H9 (cell line): ENCODE results near the gene MLST8. TPM values are rescaled to one million over a fixed set of nuclear protein-coding genes. Genes with fewer than 3 reads are reported as not detected.

Experiments
- DNase-seq: peaks from one replicate; pipeline ENCODE4 v3.0.0-alpha.2; 2017
- H2AFZ ChIP-seq: one replicate; pipeline ENCODE4 v1.6.1; 2013; ENCODE audit warnings: mild to moderate bottlenecking, low read length, control low read depth, moderate library complexity
- H2AK5ac ChIP-seq: 2 replicates; pipeline ENCODE4 v1.6.1; 2013; ENCODE audit warnings: low read length, control low read depth, mixed read lengths; ENCODE audit not compliant: insufficient read length
- H2BK120ac ChIP-seq: one replicate; pipeline ENCODE4 v1.6.1; 2013; ENCODE audit warnings: low read depth, mild to moderate bottlenecking, low read length, control low read depth, inconsistent platforms; ENCODE audit not compliant: poor library complexity, severe bottlenecking
- H2BK12ac ChIP-seq: 2 replicates; pipeline ENCODE4 v1.6.1; 2013; ENCODE audit warnings: low read length, control low read depth, mixed read lengths, low read depth; ENCODE audit not compliant: insufficient read length
- H2BK15ac ChIP-seq: 2 replicates; pipeline ENCODE4 v1.6.1; 2013; ENCODE audit warnings: low read depth, low read length, control low read depth
- H2BK20ac ChIP-seq: one replicate; pipeline ENCODE4 v1.6.1; 2013; ENCODE audit warnings: low read depth, mild to moderate bottlenecking, low read length, control low read depth, inconsistent platforms; ENCODE audit not compliant: poor library complexity, severe bottlenecking
- H2BK5ac ChIP-seq: 2 replicates; pipeline ENCODE4 v1.6.1; 2013; ENCODE audit warnings: low read length, control low read depth, mixed read lengths; ENCODE audit not compliant: insufficient read length
- H3K14ac ChIP-seq: 2 replicates; pipeline ENCODE4 v1.6.1; 2013; ENCODE audit warnings: low read length, control low read depth; ENCODE audit not compliant: insufficient read depth
- H3K18ac ChIP-seq: 2 replicates; pipeline ENCODE4 v1.6.1; 2013; ENCODE audit warnings: low read depth, mild to moderate bottlenecking, mixed read lengths, low read length, control low read depth; ENCODE audit not compliant: insufficient read length
- H3K23ac ChIP-seq: 2 replicates; pipeline ENCODE4 v1.6.1; 2013; ENCODE audit warnings: low read length, control low read depth, mixed read lengths, low read depth; ENCODE audit not compliant: insufficient read length
- H3K23me2 ChIP-seq: 2 replicates; pipeline ENCODE4 v1.6.1; 2013; ENCODE audit warnings: low read depth, mild to moderate bottlenecking, mixed read lengths, low read length, control low read depth; ENCODE audit not compliant: insufficient read length, poor library complexity, severe bottlenecking
- H3K27ac ChIP-seq: 2 replicates; pipeline ENCODE4 v1.5.1; 2013; ENCODE audit warnings: low read length, control low read depth, mixed read lengths, low read depth; ENCODE audit not compliant: insufficient read length
- H3K27me3 ChIP-seq: 2 replicates; pipeline ENCODE4 v1.6.1; 2013; ENCODE audit warnings: low read length, control low read depth, inconsistent platforms; ENCODE audit not compliant: insufficient read depth
- H3K4ac ChIP-seq: 2 replicates; pipeline ENCODE4 v1.6.1; 2013; ENCODE audit warnings: low read depth, mild to moderate bottlenecking, control low read depth, inconsistent platforms, low read length, moderate library complexity
- H3K4me1 ChIP-seq: 2 replicates; pipeline ENCODE4 v1.6.1; 2013; ENCODE audit warnings: low read length, control low read depth, inconsistent platforms; ENCODE audit not compliant: insufficient read depth
- H3K4me2 ChIP-seq: 2 replicates; pipeline ENCODE4 v1.6.1; 2013; ENCODE audit warnings: low read length, control low read depth, mixed read lengths; ENCODE audit not compliant: insufficient read length, insufficient read depth
- H3K56ac ChIP-seq: 2 replicates; pipeline ENCODE4 v1.6.1; 2013; ENCODE audit warnings: low read depth, mild to moderate bottlenecking, mixed read lengths, low read length, control low read depth; ENCODE audit not compliant: insufficient read length
- H3K79me1 ChIP-seq: 2 replicates; pipeline ENCODE4 v1.6.1; 2013; ENCODE audit warnings: low read depth, mild to moderate bottlenecking, moderate library complexity, low read length, control low read depth, inconsistent platforms; ENCODE audit not compliant: insufficient read depth, poor library complexity, severe bottlenecking
- H3K79me2 ChIP-seq: 2 replicates; pipeline ENCODE4 v1.6.1; 2013; ENCODE audit warnings: low read length, control low read depth, inconsistent platforms; ENCODE audit not compliant: insufficient read depth
- H3K9ac ChIP-seq: 2 replicates; pipeline ENCODE4 v1.6.1; 2013; ENCODE audit warnings: low read length, control low read depth, mixed read lengths; ENCODE audit not compliant: insufficient read length; ENCODE audit errors: extremely low read depth
- H3K9me3 ChIP-seq: one replicate; pipeline ENCODE4 v1.6.1; 2013; ENCODE audit warnings: low read depth, low read length, inconsistent platforms; ENCODE audit not compliant: control insufficient read depth
- H3T11ph ChIP-seq: one replicate; pipeline ENCODE4 v1.6.1; 2013; ENCODE audit warnings: mild to moderate bottlenecking, low read length, control low read depth, inconsistent platforms
- H4K20me1 ChIP-seq: one replicate; pipeline ENCODE4 v1.6.1; 2013; ENCODE audit not compliant: control insufficient read depth, insufficient read length, insufficient read depth
- H4K5ac ChIP-seq: 2 replicates; pipeline ENCODE4 v1.6.1; 2013; ENCODE audit warnings: low read depth, mild to moderate bottlenecking, mixed read lengths, low read length, control low read depth; ENCODE audit not compliant: insufficient read length
- H4K8ac ChIP-seq: replicated peaks from 2 replicates; pipeline ENCODE4 v1.6.1; 2013; ENCODE audit warnings: low read length, control low read depth, mixed read lengths, low read depth; ENCODE audit not compliant: insufficient read length
- H4K91ac ChIP-seq: 2 replicates; pipeline ENCODE4 v1.6.1; 2013; ENCODE audit warnings: low read depth, mild to moderate bottlenecking, moderate library complexity, mixed read lengths, low read length, control low read depth; ENCODE audit not compliant: insufficient read length
- H3K27ac Mint-ChIP-seq, 3 experiments: 2 replicates in 2 of 3; 3 replicates in 1 of 3; pipeline ENCODE4 v1.8.0; 2020 to 2021; ENCODE audit warnings: mixed read lengths in 3 of 3, mild to moderate bottlenecking in 1 of 3, moderate library complexity in 1 of 3
- H3K27me3 Mint-ChIP-seq: 2 replicates; pipeline ENCODE4 v1.8.0; 2021; ENCODE audit warnings: low read depth, mild to moderate bottlenecking, moderate library complexity, mixed read lengths
- H3K36me3 Mint-ChIP-seq, 3 experiments: 2 replicates in 2 of 3; 3 replicates in 1 of 3; pipeline ENCODE4 v1.8.0; 2020 to 2021; ENCODE audit warnings: low read depth in 3 of 3, mixed read lengths in 3 of 3; ENCODE audit not compliant: insufficient read depth in 1 of 3
- H3K4me1 Mint-ChIP-seq, 2 experiments: 2 replicates each; pipeline ENCODE4 v1.8.0; 2020; ENCODE audit warnings: mixed read lengths in 2 of 2
- H3K4me3 Mint-ChIP-seq, 2 experiments: 2 replicates in 1 of 2; 3 replicates in 1 of 2; pipeline ENCODE4 v1.8.0; 2020 to 2021; ENCODE audit warnings: mild to moderate bottlenecking in 2 of 2, mixed read lengths in 2 of 2, moderate library complexity in 1 of 2
- H3K9me3 Mint-ChIP-seq, 2 experiments: 2 replicates in 1 of 2; 3 replicates in 1 of 2; pipeline ENCODE4 v1.8.0; 2020; ENCODE audit warnings: mild to moderate bottlenecking in 2 of 2, mixed read lengths in 2 of 2, moderate library complexity in 1 of 2
- WGBS: extraction: QIAGEN DNeasy Blood & Tissue Kit; methylation state at CpG from one replicate; pipeline ENCODE4 v1.1.7; 2013; ENCODE audit warnings: missing lambda C conversion rate, low lambda C conversion rate, mixed read lengths; ENCODE audit not compliant: insufficient read length; ENCODE audit errors: extremely low coverage; 5-methylcytosine and 5-hydroxymethylcytosine counted together
- total RNA-seq: library from RNA; stranded (reverse); gene quantifications from 2 replicates; pipeline ENCODE4 v1.2.1, GENCODE V29; 2021
- TF ChIP-seq, protein P1 (sequence below): fragments of 200-600 bp; sonication (generic); conservative IDR thresholded peaks from 3 replicates; pipeline ENCODE4 v1.8.0; 2021; ENCODE audit warnings: antibody characterized with exemption, mild to moderate bottlenecking

The MLST8 gene
- total RNA-seq, 1 experiment from 2014 or later: 74.5 TPM

DNA sequence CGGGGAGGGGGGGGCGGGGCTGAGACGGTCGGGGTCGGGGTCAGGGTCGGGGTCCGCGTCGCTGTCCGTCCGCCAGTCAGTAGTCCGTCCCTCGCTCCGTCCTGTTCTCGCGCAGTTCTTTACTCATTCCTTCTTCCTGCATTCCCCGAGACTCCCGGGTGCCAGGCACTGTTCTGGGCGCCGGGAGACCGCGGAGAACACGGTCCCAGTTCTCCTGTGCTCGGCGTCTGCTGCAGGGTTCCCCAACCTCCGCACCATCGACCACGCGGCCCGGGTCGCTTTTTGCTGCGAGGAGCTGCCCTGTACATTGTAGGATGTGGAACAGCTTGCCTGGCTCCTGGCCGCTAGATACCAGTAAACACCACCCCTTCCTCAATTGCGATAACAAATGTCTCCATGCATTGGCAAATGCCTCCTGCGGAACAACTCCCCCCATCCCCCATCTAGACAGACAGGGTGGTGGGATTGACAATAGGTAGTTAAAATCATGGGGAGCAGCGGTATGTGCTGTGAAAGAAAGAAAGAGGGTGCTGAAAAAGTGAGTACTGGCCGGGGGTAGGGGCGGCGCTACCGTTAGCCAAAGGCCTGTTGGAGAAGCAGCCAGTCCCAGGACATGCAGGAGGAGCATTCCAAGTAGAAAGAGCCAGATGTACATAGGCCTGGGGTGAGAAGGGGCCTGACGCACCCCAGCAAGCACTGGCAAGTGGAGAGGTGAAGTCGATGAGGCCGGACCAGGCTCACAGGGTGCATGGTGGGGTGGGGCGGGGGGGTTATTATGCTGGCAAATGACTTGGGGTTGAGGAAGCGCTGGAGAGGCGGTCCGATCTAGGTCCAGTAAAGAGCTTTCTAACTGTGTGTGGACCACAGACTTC, 49.0 kb upstream of the MLST8 start:
- no CpG with 5 or more reads among the region's 47 CpGs for whole genome bisulfite sequencing
- no peaks in the 10 kb centered on the region for H3K27me3 ChIP-seq
- no peak for DNase-seq

More for the DNA sequence above, 49.0 kb upstream of the MLST8 start:
- Histone ChIP-seq H2AK5ac (no peak overlapping the region), H3K9me3 (no peaks in the 10 kb centered on the region), H4K91ac (no peak overlapping the region), H2BK5ac (no peak overlapping the region), H3K23me2 (peaks cover 25% of the 10 kb centered on the region), H3K14ac (0 out of 2 replicates have a peak overlapping the region, but pooled peaks have one; percentile 30), H4K8ac (no peak overlapping the region), H3K4ac (no peak overlapping the region), H2BK15ac (no peak overlapping the region), H4K20me1 (peaks cover 2% of the 10 kb centered on the region), H3T11ph (no peak overlapping the region), H2BK20ac (no peak overlapping the region), H3K18ac (no peak overlapping the region), H3K4me1 (no peaks in the 10 kb centered on the region; the same call in 1 of the 2 replicates), H3K56ac (no peak overlapping the region), H3K79me2 (peaks cover 50% of the 10 kb centered on the region; the same call in 1 of the 2 replicates), H2AFZ (no peak overlapping the region), H4K5ac (no peak overlapping the region), H3K27ac (no peak overlapping the region), H3K79me1 (peaks cover 17% of the 10 kb centered on the region), H2BK120ac (no peak overlapping the region), H2BK12ac (no peak overlapping the region), H3K9ac (peak overlapping the region; percentile 78), H3K23ac (no peak overlapping the region), H3K4me2 (peak overlapping the region; percentile 73)
- Mint-ChIP-seq H3K4me1 (peaks cover 25 to 54% of the 10 kb centered on the region in 2 experiments), H3K27ac (peak overlapping the region; percentile 28 to 97 (median 95)), H3K4me3 (peak overlapping the region; percentile 97), H3K9me3 (peaks cover 0 to 9% of the 10 kb centered on the region in 2 experiments; a peak in 3 of 5 replicates), H3K36me3 (peaks cover 30 to 44% (median 40%) of the 10 kb centered on the region in 3 experiments), H3K27me3 (no peaks in the 10 kb centered on the region; the same call in 1 of the 2 replicates)
- TF ChIP-seq, protein P1, sequence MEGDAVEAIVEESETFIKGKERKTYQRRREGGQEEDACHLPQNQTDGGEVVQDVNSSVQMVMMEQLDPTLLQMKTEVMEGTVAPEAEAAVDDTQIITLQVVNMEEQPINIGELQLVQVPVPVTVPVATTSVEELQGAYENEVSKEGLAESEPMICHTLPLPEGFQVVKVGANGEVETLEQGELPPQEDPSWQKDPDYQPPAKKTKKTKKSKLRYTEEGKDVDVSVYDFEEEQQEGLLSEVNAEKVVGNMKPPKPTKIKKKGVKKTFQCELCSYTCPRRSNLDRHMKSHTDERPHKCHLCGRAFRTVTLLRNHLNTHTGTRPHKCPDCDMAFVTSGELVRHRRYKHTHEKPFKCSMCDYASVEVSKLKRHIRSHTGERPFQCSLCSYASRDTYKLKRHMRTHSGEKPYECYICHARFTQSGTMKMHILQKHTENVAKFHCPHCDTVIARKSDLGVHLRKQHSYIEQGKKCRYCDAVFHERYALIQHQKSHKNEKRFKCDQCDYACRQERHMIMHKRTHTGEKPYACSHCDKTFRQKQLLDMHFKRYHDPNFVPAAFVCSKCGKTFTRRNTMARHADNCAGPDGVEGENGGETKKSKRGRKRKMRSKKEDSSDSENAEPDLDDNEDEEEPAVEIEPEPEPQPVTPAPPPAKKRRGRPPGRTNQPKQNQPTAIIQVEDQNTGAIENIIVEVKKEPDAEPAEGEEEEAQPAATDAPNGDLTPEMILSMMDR: no peak
